IgD-negative memory B cell (primary cell): ENCODE data around the gene ACACB. TPM values are rescaled to one million over a fixed set of nuclear protein-coding genes. Genes with fewer than 3 reads are reported as not detected.

ENCODE experiments used
- H3K27ac Mint-ChIP-seq, 3 donors: one replicate each; pipeline ENCODE4 v1.8.0; 2020 to 2022; ENCODE audit warnings: mild to moderate bottlenecking in 3 of 3, mixed read lengths in 3 of 3, moderate library complexity in 1 of 3
- H3K27me3 Mint-ChIP-seq: one replicate; pipeline ENCODE4 v1.8.0; 2021; ENCODE audit warnings: mixed read lengths
- H3K36me3 Mint-ChIP-seq: one replicate; pipeline ENCODE4 v1.8.0; 2020; ENCODE audit warnings: mild to moderate bottlenecking, mixed read lengths
- H3K4me1 Mint-ChIP-seq, 3 donors: one replicate each; pipeline ENCODE4 v1.8.0; 2020 to 2022; ENCODE audit warnings: mixed read lengths in 3 of 3, mild to moderate bottlenecking in 1 of 3
- H3K4me3 Mint-ChIP-seq, 4 donors: one replicate each; pipeline ENCODE4 v1.8.0; 2020 to 2022; ENCODE audit warnings: mild to moderate bottlenecking in 4 of 4, mixed read lengths in 4 of 4, moderate library complexity in 3 of 4
- H3K9me3 Mint-ChIP-seq, 3 donors: one replicate each; pipeline ENCODE4 v1.8.0; 2020 to 2021; ENCODE audit warnings: mixed read lengths in 3 of 3, mild to moderate bottlenecking in 1 of 3
- polyA plus RNA-seq: library from polyadenylated mRNA; unstranded; fragments of 300-500 nt; fragmentation: Illumina TruSeq; gene quantifications from one replicate; pipeline ENCODE4 v1.2.3, GENCODE V29; 2021

Gene ACACB
- polyA plus RNA-seq, 1 donor from 2014 or later, result 2.4 TPM

DNA sequence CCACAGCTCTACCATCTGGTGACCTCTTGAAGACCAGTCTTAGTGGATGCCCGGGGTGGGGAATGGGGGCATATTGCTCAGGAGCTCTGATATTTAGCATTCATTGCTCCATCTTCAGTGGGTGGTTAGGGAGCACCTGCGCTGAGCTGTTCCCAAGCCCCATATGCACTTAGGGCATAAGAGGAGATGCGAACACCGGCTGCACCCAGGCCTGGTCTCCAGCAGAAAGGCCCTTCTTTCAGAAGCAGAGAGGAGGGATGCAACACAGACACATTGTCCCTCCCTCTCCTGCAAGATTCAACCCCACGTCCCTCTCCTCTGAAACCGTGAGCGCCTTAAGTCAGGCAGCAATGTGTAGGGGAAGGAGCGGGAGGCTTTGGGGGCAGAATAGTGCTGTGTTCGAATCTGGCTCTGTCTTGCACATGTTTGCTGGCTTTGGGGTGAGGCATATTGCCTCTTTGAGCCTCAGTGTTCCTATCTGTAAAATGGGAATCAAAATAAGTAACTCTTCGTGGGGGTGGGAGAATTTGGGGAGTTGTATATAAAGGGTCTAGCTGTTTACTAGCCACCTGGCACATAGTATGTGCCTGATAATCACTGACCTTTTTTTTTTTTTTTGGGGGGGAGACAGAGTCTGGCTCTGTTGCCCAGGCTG lies 105.0 kb downstream of the ACACB start:
- Mint-ChIP-seq H3K4me3 (no peak overlapping the region), H3K4me1 (peaks cover 0 to 3% (median 0%) of the 10 kb centered on the region in 3 donors), H3K36me3 (peaks cover 9% of the 10 kb centered on the region), H3K27me3 (no peaks in the 10 kb centered on the region), H3K9me3 (peaks cover 0 to 1% (median 0%) of the 10 kb centered on the region in 3 donors), H3K27ac (no peak overlapping the region)

DNA sequence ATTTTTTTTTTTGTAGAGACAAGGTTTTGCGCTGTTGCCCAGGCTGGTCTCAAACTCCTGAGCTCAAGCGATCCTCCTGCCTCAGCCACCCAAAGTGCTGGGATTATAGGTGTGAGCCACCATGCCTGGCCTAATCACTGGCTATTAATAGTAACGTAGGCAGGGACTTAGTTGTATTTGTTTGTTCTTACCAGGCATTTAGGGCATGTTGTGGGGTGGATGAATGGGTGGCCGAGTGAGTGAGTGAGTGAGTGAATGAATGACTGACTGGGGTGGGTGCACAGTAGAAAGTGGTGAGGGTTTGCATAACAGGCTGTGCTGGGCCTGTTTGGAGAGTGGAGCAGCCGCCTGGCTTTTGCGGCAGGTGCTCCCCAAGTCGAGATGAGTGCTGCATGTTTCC lies 105.7 kb downstream of the ACACB start:
- Mint-ChIP-seq H3K27ac (no peak overlapping the region), H3K4me3 (peak overlapping the region in 1 of 4 donors; percentile 63), H3K27me3 (no peaks in the 10 kb centered on the region), H3K4me1 (peaks cover 0 to 3% (median 0%) of the 10 kb centered on the region in 3 donors), H3K36me3 (peaks cover 9% of the 10 kb centered on the region), H3K9me3 (peaks cover 0 to 1% (median 0%) of the 10 kb centered on the region in 3 donors)

- H3K9me3 Mint-ChIP-seq, result peaks cover 0 to 1% (median 0%) of the 10 kb centered on the region in 3 donors
- H3K27ac Mint-ChIP-seq, result no peak overlapping the region
- H3K4me1 Mint-ChIP-seq, result peaks cover 0 to 3% (median 0%) of the 10 kb centered on the region in 3 donors
- no peak overlapping the region for H3K4me3 Mint-ChIP-seq
- H3K27me3 Mint-ChIP-seq, result no peaks in the 10 kb centered on the region
- H3K36me3 Mint-ChIP-seq, result peaks cover 9% of the 10 kb centered on the region
Observed at GRCh38 chr12:109222496-109222895, 106.1 kb downstream of the ACACB start.

GRCh38 chr12:109223211-109223610 lies 106.8 kb downstream of the ACACB start:
- Mint-ChIP-seq H3K27me3 (no peaks in the 10 kb centered on the region), H3K36me3 (peaks cover 9% of the 10 kb centered on the region), H3K27ac (no peak overlapping the region), H3K9me3 (peaks cover 0 to under 1% (median 0%) of the 10 kb centered on the region in 3 donors), H3K4me3 (no peak overlapping the region), H3K4me1 (peaks cover 0 to 3% (median 0%) of the 10 kb centered on the region in 3 donors)

DNA sequence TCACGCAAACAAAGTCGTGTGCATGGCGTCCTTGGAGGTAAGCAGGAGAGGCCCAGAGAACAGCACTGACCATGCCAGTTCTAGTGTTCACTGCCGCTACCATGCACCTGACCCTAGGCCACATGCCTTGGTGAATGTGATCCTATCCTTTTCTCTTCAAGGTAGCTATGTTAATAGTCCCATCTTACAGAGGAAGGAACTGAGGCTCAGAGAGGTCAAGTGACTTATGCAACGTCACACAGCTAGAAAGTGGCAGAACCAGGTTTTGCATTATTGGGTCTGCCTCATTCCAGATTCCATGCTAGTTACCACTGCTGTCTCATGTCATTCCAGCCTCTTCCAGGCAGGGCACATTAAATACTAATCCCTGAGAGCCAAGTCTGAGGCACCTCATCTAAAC lies 107.5 kb downstream of the ACACB start:
- H3K27ac Mint-ChIP-seq, result no peak overlapping the region
- peaks cover 6% of the 10 kb centered on the region for H3K36me3 Mint-ChIP-seq
- no peak overlapping the region for H3K4me3 Mint-ChIP-seq
- peaks cover 0 to 3% (median 0%) of the 10 kb centered on the region in 3 donors for H3K4me1 Mint-ChIP-seq
- H3K9me3 Mint-ChIP-seq, result no peaks in the 10 kb centered on the region
- no peaks in the 10 kb centered on the region for H3K27me3 Mint-ChIP-seq

- H3K27me3 Mint-ChIP-seq, result no peaks in the 10 kb centered on the region
- H3K27ac Mint-ChIP-seq, result no peak overlapping the region
- peaks cover 0 to 2% (median 0%) of the 10 kb centered on the region in 3 donors for H3K4me1 Mint-ChIP-seq
- H3K9me3 Mint-ChIP-seq, result no peaks in the 10 kb centered on the region
- H3K36me3 Mint-ChIP-seq, result peaks cover 4% of the 10 kb centered on the region
- H3K4me3 Mint-ChIP-seq, result no peak overlapping the region
Observed at GRCh38 chr12:109228664-109229063, 112.3 kb downstream of the ACACB start.

GRCh38 chr12:109230193-109230592 lies 113.8 kb downstream of the ACACB start:
- Mint-ChIP-seq H3K36me3 (peaks cover 9% of the 10 kb centered on the region), H3K27me3 (no peaks in the 10 kb centered on the region), H3K4me1 (no peaks in the 10 kb centered on the region), H3K27ac (no peak overlapping the region), H3K4me3 (no peak overlapping the region), H3K9me3 (no peaks in the 10 kb centered on the region)

DNA sequence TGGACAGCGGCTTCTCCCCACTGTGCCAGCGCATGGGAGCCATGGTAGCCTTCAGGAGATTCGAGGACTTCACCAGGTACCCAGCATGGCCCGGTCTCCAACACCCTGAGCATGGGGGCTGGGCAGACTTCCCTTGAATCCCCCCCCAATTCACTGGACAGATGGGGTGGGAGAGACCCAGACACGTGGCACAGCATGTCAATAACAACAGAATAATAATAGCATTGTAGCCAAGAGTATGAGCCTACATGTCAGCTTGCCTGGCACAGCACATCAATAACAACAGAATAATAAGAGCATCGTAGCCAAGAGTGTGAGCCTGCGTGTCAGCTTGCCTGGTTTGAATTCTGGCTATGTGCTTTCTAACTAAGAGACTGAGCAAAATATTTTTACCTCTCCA lies 116.3 kb downstream of the ACACB start:
- H3K27ac Mint-ChIP-seq, result no peak overlapping the region
- H3K36me3 Mint-ChIP-seq, result peaks cover 12% of the 10 kb centered on the region

GRCh38 chr12:109234012-109234411 lies 117.6 kb downstream of the ACACB start:
- Mint-ChIP-seq H3K4me3 (no peak overlapping the region), H3K9me3 (no peaks in the 10 kb centered on the region), H3K36me3 (peaks cover 12% of the 10 kb centered on the region), H3K27ac (no peak overlapping the region), H3K4me1 (no peaks in the 10 kb centered on the region), H3K27me3 (no peaks in the 10 kb centered on the region)

More for the DNA sequence above, 116.3 kb downstream of the ACACB start:
- H3K4me1 Mint-ChIP-seq, result no peaks in the 10 kb centered on the region
- no peak overlapping the region for H3K4me3 Mint-ChIP-seq
- no peaks in the 10 kb centered on the region for H3K9me3 Mint-ChIP-seq
- no peaks in the 10 kb centered on the region for H3K27me3 Mint-ChIP-seq

DNA sequence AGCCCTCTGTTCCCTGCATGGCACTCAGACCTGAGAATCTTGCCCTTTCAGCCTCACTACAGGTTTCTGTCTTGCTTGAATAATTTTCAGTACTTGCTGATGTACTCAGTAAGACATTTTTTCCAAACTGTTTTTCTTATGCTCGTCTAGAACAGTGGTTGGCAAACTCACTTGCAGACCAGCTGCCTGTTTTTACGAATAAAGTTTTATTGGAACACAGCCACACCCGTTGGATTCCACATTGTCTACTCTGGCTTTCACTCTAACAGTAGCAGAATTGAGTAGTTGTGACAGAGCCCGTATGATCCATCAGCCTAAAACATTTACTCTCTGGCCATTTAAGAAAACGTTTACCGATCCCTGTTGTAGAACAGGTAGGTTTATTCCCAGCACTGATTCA lies 119.9 kb downstream of the ACACB start:
- Mint-ChIP-seq H3K36me3 (peaks cover 13% of the 10 kb centered on the region), H3K27ac (peak overlapping the region in 1 of 3 donors; percentile 35), H3K27me3 (no peaks in the 10 kb centered on the region), H3K9me3 (no peaks in the 10 kb centered on the region), H3K4me3 (no peak overlapping the region), H3K4me1 (no peaks in the 10 kb centered on the region)

- no peaks in the 10 kb centered on the region for H3K9me3 Mint-ChIP-seq
- H3K27me3 Mint-ChIP-seq, result no peaks in the 10 kb centered on the region
- H3K36me3 Mint-ChIP-seq, result peaks cover 16% of the 10 kb centered on the region
- H3K4me1 Mint-ChIP-seq, result no peaks in the 10 kb centered on the region
- H3K27ac Mint-ChIP-seq, result no peak overlapping the region
- H3K4me3 Mint-ChIP-seq, result no peak overlapping the region
Observed at GRCh38 chr12:109239179-109239578, 122.8 kb downstream of the ACACB start.

- H3K9me3 Mint-ChIP-seq, result no peaks in the 10 kb centered on the region
- H3K4me3 Mint-ChIP-seq, result no peak overlapping the region
- H3K4me1 Mint-ChIP-seq, result no peaks in the 10 kb centered on the region
- H3K36me3 Mint-ChIP-seq, result peaks cover 15% of the 10 kb centered on the region
- no peak overlapping the region for H3K27ac Mint-ChIP-seq
- H3K27me3 Mint-ChIP-seq, result no peaks in the 10 kb centered on the region
Observed at GRCh38 chr12:109239691-109240090, 123.3 kb downstream of the ACACB start.

- Mint-ChIP-seq H3K4me3 (no peak overlapping the region), H3K36me3 (peaks cover 11% of the 10 kb centered on the region), H3K27ac (no peak overlapping the region), H3K4me1 (no peaks in the 10 kb centered on the region), H3K9me3 (no peaks in the 10 kb centered on the region), H3K27me3 (no peaks in the 10 kb centered on the region)
Observed at GRCh38 chr12:109240365-109240764, 124.0 kb downstream of the ACACB start.

GRCh38 chr12:109241936-109242335 lies 125.5 kb downstream of the ACACB start:
- H3K27ac Mint-ChIP-seq, result no peak overlapping the region
- H3K4me3 Mint-ChIP-seq, result no peak overlapping the region
- H3K36me3 Mint-ChIP-seq, result peaks cover 9% of the 10 kb centered on the region
- H3K4me1 Mint-ChIP-seq, result no peaks in the 10 kb centered on the region
- no peaks in the 10 kb centered on the region for H3K9me3 Mint-ChIP-seq
- H3K27me3 Mint-ChIP-seq, result no peaks in the 10 kb centered on the region

DNA sequence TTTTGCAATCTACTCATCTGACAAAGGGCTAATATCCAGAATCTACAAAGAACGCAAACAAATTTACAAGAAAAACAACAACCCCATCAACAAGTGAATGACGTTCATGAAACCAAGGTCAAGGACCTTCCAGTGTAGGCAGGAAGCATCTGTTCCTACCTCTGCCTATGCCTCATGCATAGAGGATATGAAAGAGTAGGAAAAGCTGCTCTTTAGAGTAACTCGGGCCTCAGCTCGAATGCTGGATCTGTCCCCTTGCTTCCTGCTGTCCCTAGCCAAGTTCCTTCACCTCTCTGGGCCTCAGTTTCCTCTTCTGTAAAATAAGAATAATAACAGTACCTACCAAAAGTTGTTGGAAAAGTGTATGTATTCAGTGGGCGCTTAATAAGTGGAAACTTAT lies 127.7 kb downstream of the ACACB start:
- peaks cover 14% of the 10 kb centered on the region for H3K36me3 Mint-ChIP-seq
- H3K27ac Mint-ChIP-seq, result no peak overlapping the region
- H3K27me3 Mint-ChIP-seq, result no peaks in the 10 kb centered on the region
- H3K9me3 Mint-ChIP-seq, result no peaks in the 10 kb centered on the region
- no peaks in the 10 kb centered on the region for H3K4me1 Mint-ChIP-seq
- H3K4me3 Mint-ChIP-seq, result no peak overlapping the region

DNA sequence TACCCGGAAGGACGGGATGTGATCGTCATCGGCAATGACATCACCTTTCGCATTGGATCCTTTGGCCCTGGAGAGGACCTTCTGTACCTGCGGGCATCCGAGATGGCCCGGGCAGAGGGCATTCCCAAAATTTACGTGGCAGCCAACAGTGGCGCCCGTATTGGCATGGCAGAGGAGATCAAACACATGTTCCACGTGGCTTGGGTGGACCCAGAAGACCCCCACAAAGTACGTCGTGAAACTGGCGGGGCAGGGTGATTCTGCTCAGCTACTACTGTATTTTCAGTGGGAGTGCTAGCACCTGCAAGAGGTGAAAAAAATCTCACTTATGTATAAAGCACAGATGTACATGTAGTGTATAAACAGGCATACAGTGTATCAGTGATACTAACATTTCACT lies 129.8 kb downstream of the ACACB start:
- no peak overlapping the region for H3K27ac Mint-ChIP-seq
- H3K9me3 Mint-ChIP-seq, result no peaks in the 10 kb centered on the region
- peaks cover 13% of the 10 kb centered on the region for H3K36me3 Mint-ChIP-seq
- no peaks in the 10 kb centered on the region for H3K27me3 Mint-ChIP-seq
- H3K4me3 Mint-ChIP-seq, result no peak overlapping the region
- no peaks in the 10 kb centered on the region for H3K4me1 Mint-ChIP-seq
